ENCODE measurements around the gene PCDH9.

DNA sequence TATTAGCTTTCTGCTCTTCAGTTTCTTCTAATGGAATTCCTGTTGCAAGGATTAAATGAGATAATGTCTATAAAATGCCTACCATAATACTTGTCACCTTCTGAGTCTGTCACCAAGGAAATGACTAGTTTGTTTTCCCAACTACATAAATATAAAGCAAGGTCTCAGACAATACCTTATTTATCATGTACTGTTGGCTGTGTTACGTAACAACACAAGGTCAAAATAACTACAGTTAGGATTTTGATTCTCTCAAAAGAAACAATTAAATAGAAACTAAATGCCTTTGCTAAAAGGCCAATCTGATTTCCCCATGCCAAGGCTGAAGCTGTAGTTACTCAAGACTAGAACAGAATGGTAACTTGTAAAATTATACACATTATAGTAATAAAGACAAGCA, 134.5 kb downstream of the PCDH9 start:
- no peak for TF ChIP-seq JUNB (IDR thresholded peaks at IDR 0.05; ENCODE audit: unreplicated experiment)
- TF ChIP-seq, protein P1, sequence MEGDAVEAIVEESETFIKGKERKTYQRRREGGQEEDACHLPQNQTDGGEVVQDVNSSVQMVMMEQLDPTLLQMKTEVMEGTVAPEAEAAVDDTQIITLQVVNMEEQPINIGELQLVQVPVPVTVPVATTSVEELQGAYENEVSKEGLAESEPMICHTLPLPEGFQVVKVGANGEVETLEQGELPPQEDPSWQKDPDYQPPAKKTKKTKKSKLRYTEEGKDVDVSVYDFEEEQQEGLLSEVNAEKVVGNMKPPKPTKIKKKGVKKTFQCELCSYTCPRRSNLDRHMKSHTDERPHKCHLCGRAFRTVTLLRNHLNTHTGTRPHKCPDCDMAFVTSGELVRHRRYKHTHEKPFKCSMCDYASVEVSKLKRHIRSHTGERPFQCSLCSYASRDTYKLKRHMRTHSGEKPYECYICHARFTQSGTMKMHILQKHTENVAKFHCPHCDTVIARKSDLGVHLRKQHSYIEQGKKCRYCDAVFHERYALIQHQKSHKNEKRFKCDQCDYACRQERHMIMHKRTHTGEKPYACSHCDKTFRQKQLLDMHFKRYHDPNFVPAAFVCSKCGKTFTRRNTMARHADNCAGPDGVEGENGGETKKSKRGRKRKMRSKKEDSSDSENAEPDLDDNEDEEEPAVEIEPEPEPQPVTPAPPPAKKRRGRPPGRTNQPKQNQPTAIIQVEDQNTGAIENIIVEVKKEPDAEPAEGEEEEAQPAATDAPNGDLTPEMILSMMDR (conservative IDR thresholded peaks at IDR 0.05; ENCODE audit: low read depth in 2 of 2), result no peak
- TF ChIP-seq, protein P2, sequence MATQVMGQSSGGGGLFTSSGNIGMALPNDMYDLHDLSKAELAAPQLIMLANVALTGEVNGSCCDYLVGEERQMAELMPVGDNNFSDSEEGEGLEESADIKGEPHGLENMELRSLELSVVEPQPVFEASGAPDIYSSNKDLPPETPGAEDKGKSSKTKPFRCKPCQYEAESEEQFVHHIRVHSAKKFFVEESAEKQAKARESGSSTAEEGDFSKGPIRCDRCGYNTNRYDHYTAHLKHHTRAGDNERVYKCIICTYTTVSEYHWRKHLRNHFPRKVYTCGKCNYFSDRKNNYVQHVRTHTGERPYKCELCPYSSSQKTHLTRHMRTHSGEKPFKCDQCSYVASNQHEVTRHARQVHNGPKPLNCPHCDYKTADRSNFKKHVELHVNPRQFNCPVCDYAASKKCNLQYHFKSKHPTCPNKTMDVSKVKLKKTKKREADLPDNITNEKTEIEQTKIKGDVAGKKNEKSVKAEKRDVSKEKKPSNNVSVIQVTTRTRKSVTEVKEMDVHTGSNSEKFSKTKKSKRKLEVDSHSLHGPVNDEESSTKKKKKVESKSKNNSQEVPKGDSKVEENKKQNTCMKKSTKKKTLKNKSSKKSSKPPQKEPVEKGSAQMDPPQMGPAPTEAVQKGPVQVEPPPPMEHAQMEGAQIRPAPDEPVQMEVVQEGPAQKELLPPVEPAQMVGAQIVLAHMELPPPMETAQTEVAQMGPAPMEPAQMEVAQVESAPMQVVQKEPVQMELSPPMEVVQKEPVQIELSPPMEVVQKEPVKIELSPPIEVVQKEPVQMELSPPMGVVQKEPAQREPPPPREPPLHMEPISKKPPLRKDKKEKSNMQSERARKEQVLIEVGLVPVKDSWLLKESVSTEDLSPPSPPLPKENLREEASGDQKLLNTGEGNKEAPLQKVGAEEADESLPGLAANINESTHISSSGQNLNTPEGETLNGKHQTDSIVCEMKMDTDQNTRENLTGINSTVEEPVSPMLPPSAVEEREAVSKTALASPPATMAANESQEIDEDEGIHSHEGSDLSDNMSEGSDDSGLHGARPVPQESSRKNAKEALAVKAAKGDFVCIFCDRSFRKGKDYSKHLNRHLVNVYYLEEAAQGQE (IDR thresholded peaks at IDR 0.05; ENCODE audit: unreplicated experiment), result no peak
- TF ChIP-seq, protein P3, sequence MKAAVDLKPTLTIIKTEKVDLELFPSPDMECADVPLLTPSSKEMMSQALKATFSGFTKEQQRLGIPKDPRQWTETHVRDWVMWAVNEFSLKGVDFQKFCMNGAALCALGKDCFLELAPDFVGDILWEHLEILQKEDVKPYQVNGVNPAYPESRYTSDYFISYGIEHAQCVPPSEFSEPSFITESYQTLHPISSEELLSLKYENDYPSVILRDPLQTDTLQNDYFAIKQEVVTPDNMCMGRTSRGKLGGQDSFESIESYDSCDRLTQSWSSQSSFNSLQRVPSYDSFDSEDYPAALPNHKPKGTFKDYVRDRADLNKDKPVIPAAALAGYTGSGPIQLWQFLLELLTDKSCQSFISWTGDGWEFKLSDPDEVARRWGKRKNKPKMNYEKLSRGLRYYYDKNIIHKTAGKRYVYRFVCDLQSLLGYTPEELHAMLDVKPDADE (IDR thresholded peaks at IDR 0.05), result no peak
- no peak for TF ChIP-seq POLR2AphosphoS5 (IDR thresholded peaks at IDR 0.05; ENCODE audit: low read depth)
- TF ChIP-seq EZH2 (IDR thresholded peaks at IDR 0.05; ENCODE audit: low read depth, unreplicated experiment), result no peak
- no peak for TF ChIP-seq ZNF114 (CRISPR knock-in tag; IDR thresholded peaks at IDR 0.05)
- no peak for TF ChIP-seq CREB1 (CRISPR knock-in tag; IDR thresholded peaks at IDR 0.05; ENCODE audit: low read depth)
- no peak for TF ChIP-seq EZH2phosphoT487 (IDR thresholded peaks at IDR 0.05; ENCODE audit: unreplicated experiment)
- no peak for TF ChIP-seq NANOG (IDR thresholded peaks at IDR 0.05; ENCODE audit: borderline replicate concordance)

Measured in GM23338 (cell line).